PC-9 (cell line): ENCODE data around the gene ST13.

Experiments used
- EZH2 ChIP-seq: fragments of 200-600 bp; sonication (generic); IDR thresholded peaks from 2 replicates; pipeline ENCODE4 v1.8.0; 2017; ENCODE audit warnings: antibody characterized with exemption, low read depth
- TF ChIP-seq, protein P1 (sequence below): fragments of 200-600 bp; sonication (generic); conservative IDR thresholded peaks from 2 replicates; pipeline ENCODE4 v1.6.1; 2017; ENCODE audit warnings: mixed run types, antibody characterized with exemption, mild to moderate bottlenecking, moderate library complexity

- TF ChIP-seq, protein P1, sequence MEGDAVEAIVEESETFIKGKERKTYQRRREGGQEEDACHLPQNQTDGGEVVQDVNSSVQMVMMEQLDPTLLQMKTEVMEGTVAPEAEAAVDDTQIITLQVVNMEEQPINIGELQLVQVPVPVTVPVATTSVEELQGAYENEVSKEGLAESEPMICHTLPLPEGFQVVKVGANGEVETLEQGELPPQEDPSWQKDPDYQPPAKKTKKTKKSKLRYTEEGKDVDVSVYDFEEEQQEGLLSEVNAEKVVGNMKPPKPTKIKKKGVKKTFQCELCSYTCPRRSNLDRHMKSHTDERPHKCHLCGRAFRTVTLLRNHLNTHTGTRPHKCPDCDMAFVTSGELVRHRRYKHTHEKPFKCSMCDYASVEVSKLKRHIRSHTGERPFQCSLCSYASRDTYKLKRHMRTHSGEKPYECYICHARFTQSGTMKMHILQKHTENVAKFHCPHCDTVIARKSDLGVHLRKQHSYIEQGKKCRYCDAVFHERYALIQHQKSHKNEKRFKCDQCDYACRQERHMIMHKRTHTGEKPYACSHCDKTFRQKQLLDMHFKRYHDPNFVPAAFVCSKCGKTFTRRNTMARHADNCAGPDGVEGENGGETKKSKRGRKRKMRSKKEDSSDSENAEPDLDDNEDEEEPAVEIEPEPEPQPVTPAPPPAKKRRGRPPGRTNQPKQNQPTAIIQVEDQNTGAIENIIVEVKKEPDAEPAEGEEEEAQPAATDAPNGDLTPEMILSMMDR = no peak
- no peak for TF ChIP-seq EZH2
These were observed 393 bp downstream of the ST13 start for GRCh38 chr22:40855979-40856512.
